SK-N-DZ (cell line): Measurements from ENCODE around the gene MYO18B. TPM values are rescaled to one million over a fixed set of nuclear protein-coding genes. Genes with fewer than 3 reads are reported as not detected.
"Not testable (repeated sequence)": the region's sequence is repeated elsewhere in the genome, so short reads cannot be mapped to it uniquely, and the experiment has no call there.

Source experiments
- DNase-seq: peaks from one replicate; pipeline ENCODE4 v3.0.0-alpha.2; 2015; ENCODE audit warnings: low spot score
- polyA plus RNA-seq, 2 experiments: library from polyadenylated mRNA; depleted of rRNA; stranded (reverse); fragments of >200 nt; gene quantifications; 2 replicates each; pipeline ENCODE4 v1.2.3, GENCODE V29; 2014

Gene MYO18B, protein sequence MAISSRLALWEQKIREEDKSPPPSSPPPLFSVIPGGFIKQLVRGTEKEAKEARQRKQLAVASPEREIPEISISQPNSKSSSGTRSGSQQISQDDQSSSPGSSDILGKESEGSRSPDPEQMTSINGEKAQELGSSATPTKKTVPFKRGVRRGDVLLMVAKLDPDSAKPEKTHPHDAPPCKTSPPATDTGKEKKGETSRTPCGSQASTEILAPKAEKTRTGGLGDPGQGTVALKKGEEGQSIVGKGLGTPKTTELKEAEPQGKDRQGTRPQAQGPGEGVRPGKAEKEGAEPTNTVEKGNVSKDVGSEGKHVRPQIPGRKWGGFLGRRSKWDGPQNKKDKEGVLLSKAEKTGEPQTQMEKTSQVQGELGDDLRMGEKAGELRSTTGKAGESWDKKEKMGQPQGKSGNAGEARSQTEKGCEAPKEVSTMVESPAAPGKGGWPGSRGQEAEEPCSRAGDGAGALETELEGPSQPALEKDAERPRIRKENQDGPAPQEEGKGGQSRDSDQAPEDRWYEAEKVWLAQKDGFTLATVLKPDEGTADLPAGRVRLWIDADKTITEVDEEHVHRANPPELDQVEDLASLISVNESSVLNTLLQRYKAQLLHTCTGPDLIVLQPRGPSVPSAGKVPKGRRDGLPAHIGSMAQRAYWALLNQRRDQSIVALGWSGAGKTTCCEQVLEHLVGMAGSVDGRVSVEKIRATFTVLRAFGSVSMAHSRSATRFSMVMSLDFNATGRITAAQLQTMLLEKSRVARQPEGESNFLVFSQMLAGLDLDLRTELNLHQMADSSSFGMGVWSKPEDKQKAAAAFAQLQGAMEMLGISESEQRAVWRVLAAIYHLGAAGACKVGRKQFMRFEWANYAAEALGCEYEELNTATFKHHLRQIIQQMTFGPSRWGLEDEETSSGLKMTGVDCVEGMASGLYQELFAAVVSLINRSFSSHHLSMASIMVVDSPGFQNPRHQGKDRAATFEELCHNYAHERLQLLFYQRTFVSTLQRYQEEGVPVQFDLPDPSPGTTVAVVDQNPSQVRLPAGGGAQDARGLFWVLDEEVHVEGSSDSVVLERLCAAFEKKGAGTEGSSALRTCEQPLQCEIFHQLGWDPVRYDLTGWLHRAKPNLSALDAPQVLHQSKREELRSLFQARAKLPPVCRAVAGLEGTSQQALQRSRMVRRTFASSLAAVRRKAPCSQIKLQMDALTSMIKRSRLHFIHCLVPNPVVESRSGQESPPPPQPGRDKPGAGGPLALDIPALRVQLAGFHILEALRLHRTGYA (N-terminal part only)
- polyA plus RNA-seq (2014; cell fraction: cytosol; rRNA removed) = 0.24 and 0.27 TPM in 2 replicates
- polyA plus RNA-seq (2014; cell fraction: nucleus; rRNA removed) = 0.20 and 0.40 TPM in 2 replicates

DNA sequence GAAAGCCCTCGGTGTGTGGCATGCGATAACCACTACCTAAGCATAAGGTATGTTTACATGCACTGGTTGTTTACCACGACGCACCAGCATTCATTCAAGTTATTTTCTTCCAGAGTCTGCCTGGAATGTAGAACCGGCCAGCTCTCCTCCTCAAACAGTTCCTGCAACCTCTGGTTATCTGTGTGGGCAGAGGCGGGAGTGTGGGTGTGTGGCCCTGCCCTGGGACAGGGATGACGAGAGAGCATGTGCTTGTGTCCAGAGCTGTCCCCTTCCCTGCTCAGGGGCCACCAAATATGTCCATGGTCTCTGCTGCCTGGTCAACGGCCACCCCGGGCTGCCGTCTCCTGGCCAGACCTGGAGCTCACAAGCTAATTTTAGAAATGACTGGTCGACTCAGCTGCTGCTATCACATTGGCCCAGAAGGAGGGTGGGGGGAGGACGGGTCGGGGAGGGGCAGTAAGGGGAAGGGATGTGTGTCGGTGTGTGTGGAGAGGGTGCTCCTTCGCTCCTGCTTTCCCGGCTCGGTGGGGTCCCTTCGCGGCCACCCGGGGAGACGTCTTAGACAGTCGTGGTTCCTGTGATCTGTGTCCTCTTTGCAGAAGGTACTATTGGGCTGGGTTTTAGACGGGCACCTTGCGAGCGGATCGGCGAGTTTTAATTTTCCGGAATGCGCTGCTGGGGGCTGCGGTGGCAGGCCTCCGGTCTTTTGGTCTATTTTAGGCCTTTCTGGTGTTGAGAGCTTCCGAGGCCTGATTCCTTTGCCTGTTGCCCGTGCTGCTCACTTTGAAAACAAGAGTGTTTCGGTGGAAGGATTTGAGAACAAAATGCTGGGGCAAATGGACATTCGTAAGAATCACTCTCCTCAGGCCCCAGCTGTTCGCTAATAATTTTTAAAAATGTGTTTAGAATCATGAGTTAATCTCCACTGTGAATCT, at the start of gene MYO18B:
TSS of gene MYO18B (plus strand) at position 497 of the 935 bp plus-strand sequence. CDS start 18,905 bp downstream, outside the sequence.
- no peak for DNase-seq

DNA sequence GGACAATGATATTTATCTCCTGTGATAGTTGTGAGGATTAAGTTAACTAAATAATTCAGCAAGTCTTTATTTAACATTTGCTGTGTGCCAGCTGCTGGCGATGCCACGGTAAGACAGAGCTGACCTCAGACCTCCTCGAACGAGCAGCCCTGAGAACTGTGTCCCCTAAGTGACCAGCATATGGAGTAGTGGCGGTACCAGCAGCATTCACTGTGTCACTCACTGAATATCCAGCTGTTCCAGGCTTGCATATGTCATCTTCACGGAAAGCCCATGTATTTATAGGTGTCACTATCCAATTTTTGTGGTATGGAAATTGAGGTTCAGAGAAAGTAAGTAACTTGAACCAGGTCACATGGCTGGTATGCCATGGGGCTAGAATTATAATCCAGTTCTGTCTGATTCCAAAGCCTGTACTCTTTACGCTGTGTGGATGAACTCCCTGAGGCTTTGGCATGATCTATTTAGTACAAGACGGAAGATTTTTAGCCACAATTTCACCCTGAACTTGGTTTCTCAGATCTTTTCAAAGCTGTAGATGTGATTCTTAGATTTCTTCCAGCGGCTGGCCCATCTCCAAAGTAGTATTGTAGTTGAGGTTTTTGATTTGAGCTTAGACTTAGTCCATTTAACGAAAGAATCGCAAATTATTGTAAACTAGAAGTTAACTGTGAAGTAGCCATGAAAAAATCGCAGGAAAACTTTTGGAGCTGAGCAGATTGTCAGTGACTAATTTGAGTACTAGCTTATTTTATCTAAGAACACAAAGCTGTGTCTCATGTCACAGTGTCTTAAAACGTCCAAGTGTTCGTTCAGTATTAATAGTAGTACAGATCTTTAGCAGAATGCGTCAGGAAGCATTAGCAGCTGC, 49.4 kb upstream of the MYO18B start:
- no peak for DNase-seq

DNA sequence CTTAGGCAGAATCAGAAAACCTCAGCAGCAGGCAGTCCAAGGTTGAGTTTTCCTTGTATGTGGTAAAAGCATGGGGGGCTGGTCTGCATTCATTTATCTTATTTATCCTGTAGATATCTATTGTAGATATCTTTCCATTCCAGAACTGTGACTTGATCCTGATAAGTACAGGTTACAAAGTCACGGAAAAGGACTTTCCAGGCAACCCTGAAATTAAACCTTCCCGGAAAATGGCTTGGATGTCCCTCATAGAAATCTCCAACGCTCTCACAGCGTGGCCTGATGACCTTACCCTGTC, 48.8 kb upstream of the MYO18B start:
- DNase-seq = no peak

DNA sequence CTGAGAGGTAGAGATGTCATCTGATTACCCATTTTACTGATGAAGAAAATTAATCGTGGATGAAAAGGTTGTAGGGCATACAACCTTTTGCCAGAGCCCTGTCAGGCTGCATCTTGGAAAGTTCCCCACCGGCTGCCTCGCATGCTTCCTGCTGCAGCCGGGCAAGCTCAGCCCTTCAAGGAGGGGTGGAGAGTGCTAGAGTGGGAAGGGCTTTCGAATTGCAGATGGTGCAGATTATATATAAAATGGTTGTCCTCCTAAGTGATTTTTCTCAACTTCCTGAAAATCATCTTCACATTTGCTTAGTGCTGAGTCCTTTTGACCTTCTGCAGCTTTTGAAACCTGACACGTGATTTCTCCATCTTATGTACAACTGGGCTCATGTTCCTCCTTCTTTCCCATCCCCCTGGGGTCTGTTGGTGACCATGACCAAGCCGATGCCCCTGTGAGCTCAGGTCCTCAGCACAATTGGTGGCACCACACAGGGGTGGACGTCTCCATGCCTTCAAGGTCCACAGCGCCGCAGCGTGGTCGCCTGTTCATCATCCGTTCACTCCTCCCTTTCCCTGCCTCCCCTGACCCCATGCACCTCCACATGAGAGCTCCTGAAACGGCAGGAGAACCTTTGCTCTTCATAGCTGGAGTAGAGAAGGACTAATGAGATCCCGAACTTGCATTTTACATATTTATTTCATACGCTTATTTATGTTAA, 47.6 kb upstream of the MYO18B start:
- peak; percentile 32 for DNase-seq

DNA sequence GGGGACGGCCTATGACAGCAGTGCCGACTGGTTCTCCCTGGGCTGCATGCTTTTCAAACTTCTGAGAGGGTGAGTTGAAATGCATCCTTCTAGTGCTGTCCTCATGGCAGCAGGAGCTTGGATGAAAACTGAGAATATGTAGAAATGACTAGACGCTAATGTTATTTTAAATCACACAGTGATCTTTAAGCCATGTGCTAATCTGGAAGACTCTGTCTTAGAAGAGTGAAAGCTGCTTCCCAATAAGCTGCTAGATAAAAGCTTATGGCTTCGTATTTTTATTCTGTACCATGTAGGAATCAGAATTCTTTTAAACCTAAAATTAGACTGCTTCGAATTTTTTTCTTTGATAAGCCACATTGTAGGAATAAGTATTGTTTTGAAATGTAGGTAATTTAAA, 46.8 kb upstream of the MYO18B start:
- DNase-seq = no peak

DNA sequence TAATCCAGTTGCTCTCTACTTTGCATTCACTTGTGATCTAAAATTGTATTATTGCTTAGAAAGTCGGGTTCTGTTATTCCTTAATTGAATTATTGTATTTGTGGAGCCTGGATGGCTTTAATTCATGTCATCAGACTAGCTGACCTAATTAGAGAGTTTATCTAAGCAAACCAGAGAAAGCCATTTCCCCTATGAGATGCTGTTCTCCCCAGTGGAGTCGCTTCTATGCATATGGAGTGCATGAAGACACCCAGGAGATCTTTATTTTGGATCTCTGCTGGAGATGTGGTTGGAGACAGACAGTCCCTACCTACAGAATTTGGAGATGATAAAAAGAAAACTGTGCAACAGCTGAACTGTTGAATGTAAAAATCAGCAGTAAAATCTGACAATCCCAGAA, 45.2 kb upstream of the MYO18B start:
- DNase-seq = peak; percentile 97

DNA sequence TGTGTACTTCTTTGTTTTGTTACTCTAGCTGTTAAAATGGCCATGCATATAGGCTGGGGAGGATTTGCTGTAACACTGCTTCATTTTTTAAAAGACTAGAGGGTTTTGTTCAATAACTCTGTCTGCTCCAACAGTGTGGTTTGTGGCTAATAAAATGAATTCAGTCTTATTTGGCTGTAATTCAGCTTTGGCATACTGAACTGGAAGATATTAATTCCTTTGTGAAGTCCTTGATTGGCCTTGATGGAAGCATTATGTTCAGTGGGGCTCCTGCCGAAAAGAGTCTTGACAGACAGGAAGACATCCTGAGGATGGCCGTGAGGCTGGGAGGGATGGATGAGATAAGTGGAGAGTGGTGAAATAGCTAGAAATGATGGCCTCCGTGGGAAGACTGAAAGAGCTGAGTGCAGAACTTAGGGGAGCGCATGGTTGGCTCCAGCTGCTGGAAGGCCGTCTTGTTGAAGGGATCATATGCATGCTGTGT, 44.8 kb upstream of the MYO18B start:
- DNase-seq = peak; percentile 74

DNA sequence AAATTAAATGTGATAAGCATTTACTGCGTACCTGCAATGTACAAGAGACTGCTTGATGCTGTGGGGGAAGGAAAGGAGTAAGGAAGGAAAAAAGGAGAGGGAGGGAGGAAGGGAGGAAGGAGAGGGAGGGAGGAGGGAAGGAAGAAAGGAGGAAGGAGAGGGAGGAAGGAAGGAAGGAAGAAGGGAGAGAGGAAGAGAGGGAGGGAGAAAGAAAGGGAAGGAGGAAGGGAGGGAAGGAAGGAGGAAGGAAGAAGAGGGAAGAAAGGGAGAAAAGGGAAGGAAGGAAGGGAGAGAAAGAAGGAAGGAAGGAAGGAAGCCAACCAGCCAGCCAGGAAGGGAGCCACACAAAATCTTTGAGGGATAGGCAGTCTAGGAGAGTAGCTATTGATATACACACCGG, 44.0 kb upstream of the MYO18B start:
- no peak for DNase-seq

DNA sequence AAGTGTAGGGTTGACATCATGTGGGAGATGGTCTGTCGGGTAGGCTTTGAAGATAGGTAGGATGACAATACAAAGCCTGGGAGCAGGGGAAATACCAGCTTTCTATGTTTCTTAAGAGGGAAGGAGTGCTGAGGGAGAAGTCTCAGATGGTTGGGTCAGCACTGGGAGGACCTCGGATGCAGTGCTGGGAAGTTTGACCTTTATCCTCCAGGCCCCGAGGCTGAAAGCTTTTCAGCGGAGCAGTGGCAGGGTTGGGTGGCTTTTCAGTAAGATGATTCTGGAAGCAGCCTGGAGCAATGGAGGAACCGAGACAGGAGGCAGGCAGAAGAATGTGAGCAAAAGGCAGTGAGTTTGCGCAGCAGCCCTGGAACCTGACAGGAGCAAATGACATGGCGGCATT, 43.5 kb upstream of the MYO18B start:
- no peak for DNase-seq

DNA sequence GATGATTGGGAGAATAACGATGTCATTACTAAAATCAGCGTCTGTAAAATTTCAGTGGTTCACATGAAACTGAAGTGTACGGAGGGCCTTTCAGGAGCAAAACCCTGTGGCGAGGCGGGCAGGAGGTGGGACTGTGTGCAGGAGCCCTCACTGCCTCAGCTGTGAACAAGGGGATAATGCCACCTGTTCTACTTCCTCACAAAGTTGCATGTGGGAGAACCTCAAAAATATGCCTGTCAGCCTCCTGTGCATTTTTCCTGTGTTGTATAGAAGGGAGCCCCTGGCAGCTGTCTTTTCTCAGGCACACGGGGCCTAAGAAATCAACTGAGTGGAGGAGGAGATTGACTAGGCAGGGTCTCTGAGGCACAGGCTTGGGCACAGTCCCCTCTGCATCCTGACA, 43.0 kb upstream of the MYO18B start:
- no peak for DNase-seq

DNA sequence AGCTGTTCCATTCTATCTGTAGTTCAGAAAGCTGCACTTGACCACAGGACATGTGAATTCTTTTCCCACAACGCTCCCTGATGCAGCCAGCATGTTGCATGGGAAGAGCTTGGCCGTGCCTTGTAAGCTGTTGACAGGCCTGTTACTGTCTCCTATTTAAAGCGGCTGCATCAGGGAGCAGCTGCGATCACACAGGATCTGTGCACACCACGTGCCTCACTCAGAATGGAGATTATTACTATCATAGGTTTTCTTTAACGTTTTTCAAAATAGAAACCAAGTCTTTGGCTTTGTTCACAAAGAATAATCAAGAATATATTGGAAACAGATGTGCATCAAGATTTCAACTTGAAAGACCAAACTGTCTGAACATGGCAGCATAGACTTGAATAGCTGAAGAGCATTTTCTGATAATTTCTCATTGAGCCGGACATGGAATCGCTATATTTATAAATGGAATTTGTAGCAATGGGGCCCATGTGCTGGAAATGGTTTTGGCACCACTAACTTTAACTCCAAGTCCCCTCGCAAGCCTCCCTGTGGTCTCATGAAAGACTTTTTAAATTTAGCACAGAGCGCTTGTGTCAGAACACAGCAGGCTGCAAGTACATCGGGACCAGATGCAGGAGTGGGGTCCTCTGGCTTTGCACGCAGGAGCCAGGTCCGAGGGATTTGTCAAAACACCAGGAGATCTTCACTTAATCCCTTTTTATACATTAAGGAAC, 40.8 kb upstream of the MYO18B start:
- DNase-seq = peak; percentile 62

DNA sequence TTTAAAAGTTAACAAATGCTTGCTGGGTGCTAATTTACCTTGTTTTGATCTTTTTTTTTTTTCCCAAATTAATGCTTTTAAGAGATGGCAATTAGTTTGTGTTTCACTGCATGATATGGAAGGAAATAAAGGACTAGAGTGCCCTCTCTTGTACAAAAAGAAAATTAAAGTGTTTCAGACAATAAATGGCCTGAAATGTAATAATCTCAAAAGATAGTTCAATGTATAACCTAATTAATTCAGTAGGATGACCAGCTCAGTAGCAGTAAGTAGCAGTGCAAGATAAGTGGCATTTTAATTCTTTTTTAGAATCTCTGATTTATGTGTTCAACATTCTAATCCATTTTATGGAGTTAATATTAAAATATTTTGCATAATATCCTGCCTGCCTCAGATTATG, 39.9 kb upstream of the MYO18B start:
- peak; percentile 45 for DNase-seq

DNA sequence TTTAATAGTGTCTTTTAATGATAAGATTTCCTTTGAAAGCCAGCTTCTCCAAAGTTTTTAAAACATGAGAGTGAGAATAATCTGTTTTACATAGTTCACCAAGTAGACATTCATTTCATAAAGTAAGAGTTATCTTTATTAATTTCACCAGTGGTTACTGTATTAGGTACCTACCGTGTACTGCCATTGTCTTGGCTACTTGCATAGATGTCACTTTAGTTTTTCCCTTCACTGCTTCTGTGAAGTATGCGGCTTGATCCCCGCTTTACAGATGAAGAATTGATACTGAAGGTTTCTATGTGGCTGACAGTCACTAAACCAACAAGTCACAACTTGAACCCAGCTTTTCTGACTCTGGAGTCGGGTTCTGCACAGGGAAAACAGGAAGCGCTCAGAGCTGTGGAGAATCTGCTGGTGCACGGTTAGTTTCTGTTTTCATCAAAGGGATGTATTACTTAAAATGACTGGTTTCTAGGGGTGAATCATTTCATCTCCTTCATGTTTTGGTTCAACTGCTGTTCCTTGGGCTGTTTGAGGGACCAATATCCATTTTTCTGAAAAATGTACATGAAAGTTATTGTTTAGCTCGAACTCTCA, 39.3 kb upstream of the MYO18B start:
- DNase-seq = no peak

DNA sequence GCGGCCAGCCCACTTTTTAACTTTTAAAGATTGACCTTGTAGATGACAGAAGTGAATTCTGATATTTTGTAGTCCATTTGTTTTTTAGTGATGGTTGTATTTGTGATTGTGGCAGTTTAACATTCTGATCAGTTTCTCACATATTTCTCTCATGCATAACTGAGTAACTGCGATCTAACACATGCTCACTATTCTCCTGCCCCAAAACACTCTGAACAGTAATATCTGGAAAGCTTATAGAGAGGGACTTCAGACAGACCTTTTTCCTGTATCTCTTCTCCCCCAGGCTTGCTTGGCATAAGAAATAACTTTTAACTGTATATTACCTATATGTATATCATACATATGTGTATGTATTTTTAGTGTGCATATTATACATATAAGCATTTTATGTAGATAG, 37.3 kb upstream of the MYO18B start:
- DNase-seq = no peak

DNA sequence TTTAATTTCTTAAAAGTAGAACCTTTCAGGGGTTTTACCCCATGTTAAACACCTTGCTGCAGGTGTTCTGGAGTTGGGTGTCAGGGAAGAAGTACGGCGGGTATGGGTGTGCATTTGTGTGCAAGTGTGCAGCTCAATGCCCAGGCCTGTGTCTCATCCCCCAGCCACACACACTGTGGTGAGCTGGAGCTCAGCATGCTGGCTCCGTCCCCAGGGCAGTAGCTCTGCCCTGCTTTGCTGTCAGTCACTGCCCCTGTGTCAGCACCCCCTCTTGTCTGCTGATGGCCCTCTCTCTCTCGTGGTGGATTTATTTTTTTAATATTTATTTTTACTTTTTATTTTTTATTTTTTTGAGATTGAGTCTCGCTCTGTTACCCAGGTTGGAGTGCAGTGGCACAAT, 35.8 kb upstream of the MYO18B start:
- no peak for DNase-seq

DNA sequence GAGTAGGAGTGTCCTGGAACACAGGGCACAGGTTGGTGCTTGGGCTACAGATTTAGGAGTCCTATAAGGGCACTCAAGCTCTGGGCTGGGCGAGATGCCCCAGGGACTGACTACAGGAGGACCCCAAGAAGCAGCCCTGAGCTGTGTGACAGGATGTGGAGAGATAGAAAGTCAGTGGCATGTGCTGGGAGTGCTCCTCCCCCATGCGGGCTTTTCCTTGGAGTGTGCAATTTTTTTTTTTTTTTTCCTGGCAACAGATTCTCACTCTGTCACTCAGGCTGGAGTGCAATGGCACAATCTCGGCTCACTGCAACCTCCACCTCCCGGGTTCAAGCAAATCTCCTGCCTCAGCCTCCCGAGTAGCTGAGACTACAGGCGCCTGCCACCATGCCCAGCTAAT, 33.6 kb upstream of the MYO18B start:
- not testable (repeated sequence) for DNase-seq

DNA sequence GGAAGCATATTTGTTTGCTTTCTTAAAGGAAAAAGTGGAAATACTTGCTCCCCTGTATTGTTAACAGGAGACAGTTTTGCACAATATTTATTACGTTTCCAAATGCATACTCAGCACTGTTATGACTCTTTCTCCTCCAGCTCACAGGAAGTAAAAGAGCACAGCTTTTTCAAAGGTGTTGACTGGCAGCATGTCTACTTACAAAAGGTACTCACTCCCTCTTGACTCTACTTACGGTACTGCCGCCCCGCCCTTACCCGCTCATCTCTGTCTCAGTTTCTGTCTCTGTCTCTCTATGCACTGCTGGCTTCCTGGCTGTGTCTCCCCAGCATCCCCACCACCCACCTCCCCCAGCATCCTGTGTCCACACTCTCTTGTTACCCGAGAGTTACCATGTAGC, 32.2 kb upstream of the MYO18B start:
- DNase-seq = no peak

DNA sequence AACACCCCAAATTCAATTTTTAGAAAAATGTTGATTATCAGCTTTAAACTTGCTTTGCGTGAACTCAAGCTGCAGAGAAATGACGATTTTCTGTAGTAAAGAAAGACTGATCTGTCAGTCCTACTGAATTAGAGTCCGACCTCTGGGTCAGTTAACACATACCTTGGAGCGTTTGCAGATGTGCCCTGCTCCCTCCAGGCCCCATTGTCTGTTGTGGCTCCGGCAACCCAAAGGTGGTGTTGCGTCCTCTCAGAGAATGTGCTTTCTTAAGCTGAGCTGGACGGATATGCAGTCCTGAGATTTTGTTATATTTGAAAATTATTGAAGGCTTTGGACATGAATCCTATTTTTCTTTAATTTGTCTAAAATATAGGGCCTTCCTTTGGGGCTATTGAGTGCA, 31.5 kb upstream of the MYO18B start:
- no peak for DNase-seq
